HL-60 (cell line): ENCODE measurements around the gene DLGAP3.

Experiments
- CTCF ChIP-seq: IDR thresholded peaks from one replicate; pipeline ENCODE4 v1.5.1; 2011; ENCODE audit warnings: low read length, control low read depth, inconsistent platforms; ENCODE audit not compliant: insufficient read depth
- GABPA ChIP-seq: IDR thresholded peaks from 2 replicates; pipeline ENCODE4 v1.6.1; 2012; ENCODE audit warnings: low read depth
- POLR2AphosphoS5 ChIP-seq: IDR thresholded peaks from 2 replicates; pipeline ENCODE4 v1.6.1; 2012; ENCODE audit warnings: low read depth
- REST ChIP-seq: IDR thresholded peaks from 2 replicates; pipeline ENCODE4 v1.6.1; 2012; ENCODE audit warnings: low read depth; ENCODE audit not compliant: insufficient replicate concordance
- SPI1 ChIP-seq: IDR thresholded peaks from 2 replicates; pipeline ENCODE4 v1.6.1; 2012; ENCODE audit warnings: low read depth, mild to moderate bottlenecking, borderline replicate concordance

GRCh38 chr1:34885405-34886247 is 43.8 kb downstream of the DLGAP3 start:
- TF ChIP-seq CTCF (no peak), REST (no peak), POLR2AphosphoS5 (no peak), GABPA (no peak), SPI1 (no peak)
